HK-2 (cell line): ENCODE measurements around the gene RAET1G.
A peak's percentile ranks its signal among the peaks of the same experiment; 100 is the strongest.
"Not testable (repeated sequence)": the region's sequence is repeated elsewhere in the genome, so short reads cannot be mapped to it uniquely, and the experiment has no call there.

Experiments
- DNase-seq: peaks from one replicate; pipeline ENCODE4 v3.0.0-alpha.2; 2018; ENCODE audit not compliant: unreplicated experiment

Gene RAET1G

DNA sequence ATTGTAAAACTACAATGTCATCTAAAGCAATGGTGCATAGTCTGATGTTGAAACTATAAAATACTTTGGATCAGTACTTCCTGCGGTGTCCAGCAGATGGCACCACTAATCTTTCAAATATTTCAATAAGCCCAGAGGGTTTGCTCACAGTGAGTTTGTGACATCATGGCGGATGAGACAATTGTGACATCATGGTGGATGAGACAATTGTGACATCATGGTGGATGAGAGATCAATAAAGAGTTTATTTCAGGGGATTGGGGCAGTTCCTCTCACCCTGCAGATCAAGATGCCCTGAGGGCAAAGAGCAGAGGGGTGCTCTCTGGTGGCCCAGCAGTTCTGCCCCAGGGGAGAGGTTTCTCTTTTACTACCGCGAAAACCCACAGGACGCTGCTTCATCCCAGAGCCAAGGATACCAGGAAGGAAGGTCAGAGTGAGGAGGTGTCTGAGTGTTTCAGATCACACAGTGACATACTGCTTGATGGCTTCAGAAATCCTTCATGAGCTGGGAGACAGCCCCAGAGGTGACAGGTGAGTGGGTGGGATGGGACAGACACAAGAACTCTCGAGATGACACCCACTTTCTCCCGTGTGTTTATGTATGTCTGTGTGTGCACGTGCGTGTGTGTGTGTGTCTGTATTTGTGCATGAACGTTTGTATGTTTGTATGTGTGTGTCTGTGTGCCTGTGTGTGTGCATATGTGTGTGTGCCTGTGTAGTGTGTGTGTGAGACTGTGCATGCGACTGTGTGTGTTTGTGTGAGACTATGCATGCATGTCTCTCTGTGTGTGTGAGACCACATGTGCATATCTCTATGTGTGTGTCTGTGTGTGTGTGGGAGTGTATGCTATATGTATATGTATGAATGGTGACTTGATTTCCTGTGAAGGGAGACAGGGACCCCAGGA, 11.6 kb upstream of the RAET1G start:
- DNase-seq = peak; percentile 49

DNA sequence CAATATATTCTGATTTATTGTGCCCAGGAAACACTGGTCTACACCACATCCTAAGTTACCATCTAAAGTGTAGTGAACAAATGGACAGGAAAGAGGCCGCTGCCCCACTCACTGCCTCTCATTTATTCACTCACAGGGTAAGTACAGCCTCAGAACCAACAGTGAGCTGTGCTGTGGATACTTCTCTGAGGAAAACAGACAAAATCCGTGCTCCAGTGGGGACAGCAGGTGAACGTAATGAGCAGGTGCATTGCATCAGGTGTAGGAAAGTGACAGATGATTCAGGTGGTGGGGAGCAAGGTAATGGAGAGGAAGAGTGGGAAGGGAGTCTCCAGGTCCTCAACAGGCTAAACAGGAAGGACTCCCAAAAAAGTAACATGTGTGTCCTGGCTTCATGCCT, 10.5 kb upstream of the RAET1G start:
- DNase-seq = no peak

DNA sequence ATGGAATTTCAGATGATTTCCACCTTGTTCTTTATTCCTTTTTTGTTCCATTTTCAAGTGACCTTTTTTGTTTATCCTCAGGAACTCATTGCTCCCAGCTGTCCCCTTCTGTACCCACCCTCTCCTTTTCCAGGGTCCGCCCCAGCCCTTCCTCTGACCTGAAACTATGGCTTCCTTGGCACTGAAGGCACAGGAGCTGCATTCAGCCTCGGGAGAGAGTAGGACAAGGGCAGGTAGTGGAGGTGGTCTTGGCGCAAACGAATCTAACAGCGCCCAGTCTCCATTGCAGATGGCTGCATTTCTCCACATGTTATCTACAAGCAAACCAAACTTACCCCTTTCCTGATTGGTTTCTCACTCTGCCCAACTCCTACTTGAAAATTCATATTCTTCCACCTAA, 10.1 kb upstream of the RAET1G start:
- DNase-seq = no peak

DNA sequence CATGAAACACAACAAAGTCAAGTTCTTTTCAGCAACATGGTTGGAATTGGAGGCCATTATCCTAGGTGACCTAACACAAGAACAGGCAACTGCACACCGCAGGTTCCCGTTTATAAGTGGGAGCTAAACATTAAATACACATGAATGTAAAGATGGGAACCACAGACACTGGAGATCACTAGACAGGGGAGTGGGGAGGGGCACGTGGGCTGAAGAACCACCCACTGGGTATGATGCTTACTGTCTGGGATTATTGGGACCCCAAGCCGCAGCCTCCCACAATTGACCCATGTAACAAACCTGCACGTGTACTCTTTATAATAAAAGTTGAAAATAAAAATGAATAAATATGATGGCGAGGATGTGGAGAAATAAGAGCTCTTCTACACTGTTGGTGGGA, 8.6 kb upstream of the RAET1G start:
- DNase-seq = no peak

DNA sequence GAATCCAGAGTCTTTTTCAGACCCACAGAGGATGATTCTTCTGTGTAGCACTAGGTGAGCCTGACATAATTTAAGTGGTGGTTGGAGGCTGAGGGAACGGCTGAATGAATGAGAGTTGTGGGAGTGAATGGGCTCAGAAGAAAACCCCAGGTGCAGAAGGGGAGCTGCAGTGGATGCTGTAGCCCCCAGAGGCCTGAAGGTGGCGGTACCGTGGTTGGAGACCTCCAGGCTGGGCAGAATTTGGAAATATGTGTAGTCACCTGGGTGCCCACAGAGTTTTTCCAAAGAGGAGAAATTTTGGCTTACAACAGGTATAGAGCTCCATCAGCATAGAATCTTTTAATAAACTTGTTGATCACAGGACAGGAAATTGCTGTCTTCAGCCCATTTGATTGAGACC, 6.5 kb upstream of the RAET1G start:
- DNase-seq = no peak

DNA sequence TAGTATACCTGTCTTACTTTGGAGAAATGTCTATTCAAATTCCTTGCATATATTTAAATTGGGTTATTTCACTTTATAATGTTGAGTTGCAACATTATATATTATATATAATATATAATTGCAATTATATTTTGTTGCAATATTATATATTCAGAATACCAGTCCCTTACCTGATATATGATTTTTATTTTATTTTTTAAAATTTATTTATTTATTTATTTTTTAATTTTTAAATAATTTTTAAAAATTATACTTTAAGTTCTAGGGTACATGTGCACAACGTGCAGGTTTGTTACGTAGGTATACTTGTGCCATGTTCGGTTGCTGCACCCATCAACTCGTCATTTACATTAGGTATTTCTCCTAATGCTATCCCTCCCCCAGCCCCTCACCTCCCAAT, 4.1 kb upstream of the RAET1G start:
- DNase-seq = not testable (repeated sequence)

DNA sequence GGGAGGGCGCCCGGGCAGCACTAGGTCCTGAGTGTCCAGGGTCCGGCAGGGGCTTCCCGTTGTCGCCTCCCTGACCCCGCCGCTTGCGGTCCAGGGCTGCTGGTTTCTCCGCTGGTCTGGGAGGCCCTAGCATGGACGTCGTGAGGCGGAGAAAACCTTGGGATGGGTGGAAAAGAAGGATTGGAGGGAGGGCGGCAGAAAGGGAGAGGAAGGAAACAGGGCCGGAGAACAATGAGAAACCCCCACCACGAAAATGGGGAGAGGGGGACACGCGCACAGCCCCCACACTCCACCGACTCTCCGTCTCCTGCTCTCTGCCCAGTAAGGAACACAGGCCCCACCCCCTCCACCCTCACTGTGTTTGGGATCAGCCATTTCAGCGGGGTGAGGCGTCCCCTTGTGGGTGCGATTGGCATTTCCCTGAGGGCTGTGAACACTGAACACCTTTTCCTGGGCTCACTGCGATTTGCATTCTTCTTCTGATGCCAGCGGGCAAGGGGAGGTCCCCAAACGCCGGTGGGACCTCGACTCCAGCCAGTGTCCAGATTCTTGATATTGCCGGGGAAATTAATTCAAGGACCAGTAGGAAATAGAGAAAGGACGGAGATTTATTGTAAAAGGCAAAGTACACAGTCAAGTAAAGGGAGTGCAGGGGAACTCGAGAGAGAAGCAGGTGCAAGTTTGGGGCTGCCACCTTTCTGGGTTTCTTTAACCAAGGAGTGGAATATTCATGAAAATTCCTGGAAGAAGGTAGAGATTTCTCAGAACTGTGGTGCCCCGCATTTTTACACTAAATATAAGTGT, 3.3 kb upstream of the RAET1G start:
- DNase-seq = peak; percentile 80

DNA sequence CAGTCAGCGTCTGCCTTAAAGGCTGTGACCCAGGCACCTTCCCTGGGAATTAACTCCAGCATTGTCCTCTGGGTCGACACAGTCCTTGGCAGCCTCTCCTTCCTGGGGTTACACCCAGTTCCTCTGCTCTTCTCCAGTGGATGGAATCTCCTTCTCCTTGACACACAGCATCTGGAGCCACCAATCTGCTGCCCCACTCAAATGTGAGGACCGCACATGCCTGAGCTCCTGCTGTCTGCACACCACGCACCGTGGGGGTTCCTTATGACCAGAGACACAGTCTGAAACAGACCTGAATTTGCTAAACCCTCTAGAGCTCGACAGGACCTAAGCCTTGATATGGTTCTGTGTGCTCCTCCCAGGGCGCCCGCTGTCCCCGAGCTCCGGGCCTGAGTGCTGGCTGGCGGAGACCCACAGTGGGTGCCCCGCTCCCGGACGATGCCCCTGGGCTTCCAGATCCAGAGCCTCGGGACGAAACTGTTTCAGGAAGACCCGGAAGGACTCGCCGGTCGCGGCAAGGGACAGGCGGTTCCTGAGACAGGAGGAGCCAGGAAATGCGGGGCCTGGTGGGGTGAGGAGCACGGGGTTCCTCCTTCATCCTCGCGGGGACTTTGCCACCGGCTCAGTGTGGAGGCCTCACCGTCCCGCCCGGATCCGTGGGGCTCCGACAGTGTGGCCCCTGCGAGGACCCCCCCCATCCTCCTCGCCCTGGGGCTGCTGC, 2.5 kb upstream of the RAET1G start:
- DNase-seq = no peak

DNA sequence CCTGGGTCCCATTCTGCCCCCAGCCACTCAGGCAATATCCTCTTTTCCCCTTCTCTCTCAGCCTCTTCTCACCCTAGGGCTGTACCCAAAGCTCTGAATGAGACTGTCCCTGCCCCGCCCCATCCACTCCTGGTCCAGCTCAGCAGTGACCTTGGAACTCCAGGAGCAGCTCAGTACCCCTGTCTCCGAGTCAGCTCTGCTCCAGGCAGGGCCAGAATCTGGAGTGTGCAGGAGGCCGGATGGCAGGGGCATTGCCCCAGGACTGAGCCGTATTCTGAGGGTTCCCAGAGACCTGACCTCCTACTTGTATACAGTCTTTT, 2.0 kb upstream of the RAET1G start:
- DNase-seq = no peak

DNA sequence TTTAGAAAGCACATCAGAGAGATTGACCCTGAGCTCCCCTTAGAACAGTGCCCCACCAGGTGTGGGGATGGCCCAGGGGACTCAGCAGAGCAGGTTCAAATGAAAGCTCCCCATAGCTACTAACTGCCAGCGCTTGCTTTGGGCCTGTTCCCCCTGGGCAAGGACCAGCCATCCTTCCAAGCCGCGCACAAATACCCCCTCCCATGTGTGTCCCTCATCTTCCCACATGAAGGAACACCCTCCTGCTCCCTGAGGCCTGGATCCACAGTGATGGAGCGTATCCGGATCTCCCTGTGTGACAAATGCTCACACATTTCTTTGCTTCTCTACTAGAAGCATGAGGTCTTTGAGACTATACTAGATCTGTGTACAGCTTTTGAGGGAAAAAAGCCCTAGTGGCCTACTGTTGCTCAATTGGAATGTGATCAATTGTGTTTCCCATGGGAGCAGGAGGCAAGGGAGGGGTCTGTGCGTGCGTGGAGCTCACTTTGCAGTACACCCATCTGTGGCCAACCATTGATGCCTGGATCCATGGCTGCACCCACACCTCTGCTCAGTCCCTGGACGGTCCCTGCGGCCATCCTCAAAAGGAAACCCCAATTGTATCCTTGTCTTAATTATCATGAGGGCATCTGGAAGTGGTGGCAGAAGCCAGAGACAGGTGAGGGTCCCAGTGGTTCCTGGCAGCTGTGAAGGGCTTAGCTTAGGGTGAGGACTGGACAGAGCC, 1.4 kb upstream of the RAET1G start:
- DNase-seq = no peak

DNA sequence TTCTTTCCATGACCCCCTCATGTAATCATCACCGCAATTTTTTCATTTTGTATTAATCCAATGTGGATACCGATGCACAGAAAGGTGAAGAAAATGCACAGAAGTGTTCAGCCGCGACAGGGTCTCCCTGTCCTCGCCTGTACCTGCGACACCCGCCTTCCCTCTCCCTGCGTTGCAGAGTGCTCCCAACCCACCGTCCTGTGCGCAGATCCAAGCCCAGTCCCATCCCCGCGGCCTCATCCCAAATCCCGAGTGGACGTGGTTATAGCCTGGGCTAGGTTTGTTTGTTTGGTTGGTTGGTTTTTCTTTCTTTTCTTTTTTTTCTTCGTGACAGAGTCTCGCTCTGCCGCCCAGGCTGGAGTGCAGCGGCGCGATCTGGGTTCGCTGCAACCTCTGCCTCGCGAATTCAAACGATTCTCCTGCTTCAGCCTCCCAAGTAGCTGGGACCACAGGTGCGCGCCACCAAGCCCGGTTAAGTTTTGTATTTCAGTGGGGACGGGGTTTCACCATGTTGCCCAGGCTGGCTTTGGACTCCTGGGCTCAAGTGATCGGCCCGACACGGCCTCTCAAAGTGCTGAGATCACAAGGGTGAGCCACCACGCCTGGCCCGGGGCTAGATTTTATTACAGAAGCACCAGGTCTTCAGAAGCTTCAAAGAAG, 536 bp upstream of the RAET1G start:
- no peak for DNase-seq

DNA sequence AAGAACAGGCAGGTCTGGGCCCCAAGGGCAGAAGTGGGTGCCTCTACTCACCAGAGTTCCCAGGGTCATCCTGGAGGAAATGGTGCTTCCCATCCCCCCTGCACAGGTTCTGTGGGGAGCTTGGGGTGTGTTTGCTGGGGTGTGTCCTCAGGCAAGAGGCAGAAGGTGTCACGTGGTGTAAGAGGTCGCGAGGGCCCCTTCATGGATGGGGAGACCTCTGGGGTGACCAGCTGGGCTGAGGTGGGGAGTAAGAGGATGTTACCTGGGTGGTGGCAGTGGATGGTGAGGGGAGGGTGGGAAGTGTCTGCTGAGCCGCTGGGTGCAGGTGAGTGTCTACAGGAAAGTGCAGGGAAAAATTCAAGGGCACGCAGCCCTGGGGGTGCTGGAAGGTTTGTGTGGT, 830 bp downstream of the RAET1G start:
- not testable (repeated sequence) for DNase-seq

DNA sequence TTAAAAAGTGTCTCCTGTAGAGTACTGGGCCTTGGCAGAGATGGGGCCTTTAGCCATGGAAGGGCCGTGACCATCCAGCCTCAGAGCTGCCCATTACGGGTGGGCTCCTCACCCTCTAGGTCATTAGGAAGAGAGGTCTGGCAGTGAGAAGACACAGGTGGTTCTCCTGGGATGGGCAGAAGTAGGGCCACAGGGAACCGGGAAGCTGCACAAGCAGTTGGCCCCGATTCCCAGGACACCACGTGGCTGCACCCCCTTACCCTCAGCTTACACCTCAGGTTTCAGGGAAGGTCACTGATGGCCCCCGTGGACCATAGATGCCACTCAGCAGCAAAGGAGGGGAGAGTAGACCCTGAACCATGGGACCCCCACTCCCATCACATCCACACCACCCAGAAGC, 1.6 kb downstream of the RAET1G start:
- no peak for DNase-seq

DNA sequence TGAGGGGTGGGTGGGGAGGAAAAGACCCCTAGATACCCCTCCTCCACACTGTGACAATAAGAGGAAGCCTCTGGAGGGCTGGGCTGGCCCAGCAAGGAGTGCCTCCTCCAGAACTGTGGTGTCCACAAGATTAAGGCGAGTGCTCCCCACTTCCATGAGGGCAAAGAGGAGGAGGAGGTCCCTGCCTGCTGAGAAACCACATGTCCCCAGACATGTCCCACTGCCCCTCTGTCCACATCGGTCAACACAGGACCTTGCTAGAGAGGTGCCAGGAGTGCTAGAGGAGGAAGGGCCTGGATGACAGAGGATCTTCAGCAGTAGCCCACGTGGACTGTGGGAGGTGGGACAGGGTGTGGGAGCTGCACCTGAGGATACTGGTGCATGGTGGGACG, 3.1 kb downstream of the RAET1G start:
- no peak for DNase-seq

DNA sequence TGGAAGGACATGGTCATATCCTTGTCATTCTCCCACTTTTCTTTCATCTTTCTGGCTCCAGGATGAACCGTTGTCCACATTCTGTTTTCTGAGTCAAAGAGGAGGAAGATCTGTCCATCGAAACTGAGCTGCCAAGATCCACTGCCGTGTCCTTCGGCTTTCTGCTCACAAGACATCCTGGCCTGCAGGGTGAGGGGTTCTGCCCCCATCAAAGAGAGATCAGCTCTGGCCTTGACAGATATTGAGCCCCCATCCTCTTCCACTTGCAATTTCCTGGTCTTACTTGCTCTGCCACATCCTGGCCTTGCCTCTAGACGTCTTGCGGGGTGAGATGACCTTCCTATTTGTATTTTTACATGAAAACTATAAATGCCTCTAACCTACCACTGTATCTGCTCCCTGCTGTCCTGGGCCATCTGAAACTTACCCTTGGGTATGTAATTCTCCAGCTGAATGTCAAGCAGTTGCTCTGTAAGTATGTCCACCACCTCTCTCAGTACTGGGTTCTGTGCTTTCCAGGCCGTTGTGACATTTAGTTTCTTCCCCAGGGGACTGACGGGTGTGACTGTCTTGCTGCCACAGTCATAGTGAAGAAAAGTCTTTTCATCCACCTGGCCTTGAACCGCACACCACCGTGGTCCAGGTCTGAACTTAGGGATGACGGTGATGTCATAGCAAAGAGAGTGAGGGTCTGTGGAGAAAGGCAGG, 3.6 kb downstream of the RAET1G start:
- not testable (repeated sequence) for DNase-seq

DNA sequence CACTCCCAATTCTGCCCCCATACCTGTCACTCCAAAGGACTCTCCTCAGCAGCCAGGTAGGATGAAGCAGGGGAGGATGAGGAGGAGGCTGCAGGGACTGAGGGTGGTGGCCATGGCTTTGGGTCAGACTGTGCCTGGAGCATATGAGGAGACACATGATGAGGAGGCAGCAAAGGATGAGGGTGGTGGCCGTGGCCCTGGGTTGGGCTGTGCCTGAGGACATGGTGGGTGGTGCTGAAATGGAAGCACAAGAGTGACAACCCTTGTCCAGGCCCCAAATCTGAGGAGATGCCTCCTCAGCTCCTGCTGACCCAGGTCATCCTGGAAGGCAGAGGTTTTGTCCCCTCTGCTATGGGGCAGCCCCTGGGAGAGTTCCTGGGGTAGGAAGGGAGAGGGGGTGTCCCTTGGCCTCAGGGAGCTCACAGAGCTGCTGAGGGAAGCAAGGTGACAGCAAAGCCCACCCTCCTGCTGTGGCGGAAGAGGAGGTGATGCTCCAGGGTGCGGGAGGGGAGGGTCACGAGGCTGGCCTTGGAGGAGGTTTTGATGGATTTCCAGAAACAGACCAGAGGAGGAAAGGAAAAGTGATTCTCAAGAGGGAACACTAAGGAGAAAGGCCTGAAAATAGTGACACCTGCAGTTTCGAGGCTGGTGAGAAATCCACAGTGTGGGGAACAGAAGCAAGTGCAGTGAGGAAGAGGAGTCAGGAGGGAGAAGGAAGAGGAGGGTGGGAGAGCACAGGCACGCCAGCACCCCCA, 4.6 kb downstream of the RAET1G start:
- DNase-seq = no peak

DNA sequence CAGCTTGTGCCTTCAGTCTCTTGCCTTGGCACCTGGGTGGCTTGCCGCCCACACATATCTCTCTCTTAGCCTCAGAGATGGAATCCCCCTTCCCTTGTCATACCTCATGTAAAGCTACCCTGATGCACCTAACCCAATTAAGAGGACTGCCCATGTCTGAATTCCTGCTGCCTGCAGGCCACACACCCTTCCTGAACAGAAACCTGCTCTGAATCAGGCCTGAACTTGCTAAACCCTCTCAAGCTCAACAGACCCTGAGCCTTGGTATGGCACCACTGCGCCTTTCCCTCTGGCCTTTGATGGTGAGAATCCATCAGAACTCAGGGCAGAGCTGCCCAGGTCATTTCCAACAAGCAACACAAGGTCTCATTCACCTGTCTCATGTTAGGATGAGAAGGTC, 5.2 kb downstream of the RAET1G start:
- DNase-seq = no peak

DNA sequence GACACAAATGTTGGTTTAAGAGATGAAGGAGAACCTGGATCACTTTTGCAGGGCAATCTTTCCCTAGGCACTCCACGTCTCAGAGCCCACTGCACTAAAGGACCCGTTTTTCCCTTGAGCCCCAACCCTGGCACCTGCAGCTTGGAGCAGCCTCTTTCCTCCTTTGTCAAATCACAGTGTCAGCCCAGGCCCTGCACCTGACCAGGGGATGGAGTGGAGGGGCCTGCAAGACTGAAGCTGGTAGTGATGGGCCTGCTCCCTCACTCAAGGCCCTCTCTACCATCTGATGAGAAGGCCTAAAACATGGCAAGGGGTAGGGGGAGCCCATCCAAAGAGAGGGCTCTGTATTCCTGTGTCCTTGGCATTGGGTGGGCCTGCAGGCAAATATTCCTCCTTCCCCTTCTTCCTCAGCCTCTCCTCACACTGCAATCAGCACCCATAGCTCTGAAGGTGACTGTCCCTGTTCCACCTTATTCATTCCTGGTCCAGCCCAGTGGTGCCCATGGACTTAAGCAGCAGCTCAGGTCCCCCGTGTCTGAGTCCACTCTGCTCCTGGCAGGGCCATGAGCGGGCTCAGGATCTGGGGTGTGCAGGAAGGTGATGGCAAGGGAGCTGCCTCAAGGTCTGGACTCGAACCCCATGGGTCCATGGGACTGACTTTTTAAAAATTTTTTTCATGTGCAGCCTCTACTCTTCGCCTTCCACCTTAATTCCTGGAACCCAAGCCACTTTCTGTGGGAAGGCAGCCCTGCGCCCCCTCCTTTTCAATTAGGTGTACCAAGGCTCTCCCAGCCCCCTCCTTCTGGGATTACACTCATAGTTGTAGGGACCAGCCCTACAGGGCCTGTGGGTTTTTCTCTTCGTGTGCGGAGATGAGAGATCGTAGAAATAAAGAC, 6.7 kb downstream of the RAET1G start:
- no peak for DNase-seq
